Prostate gland (tissue), 2 donors: ENCODE measurements around the gene CAD. TPM values are rescaled to one million over a fixed set of nuclear protein-coding genes. Genes with fewer than 3 reads are reported as not detected.

ENCODE experiments used
- DNase-seq: peaks from one replicate; pipeline ENCODE4 v3.0.0-alpha.2; 2019; ENCODE audit warnings: low spot score
- H3K27ac ChIP-seq, 2 donors: fragments of 200-600 bp; sonication (generic); 2 replicates each; pipeline ENCODE4 v1.5.1; 2017 to 2019
- H3K27me3 ChIP-seq: fragments of 200-600 bp; sonication (generic); replicated peaks from 2 replicates; pipeline ENCODE4 v1.5.1; 2019; ENCODE audit not compliant: insufficient read depth
- H3K36me3 ChIP-seq, 2 donors: fragments of 200-600 bp; sonication (generic); 1 replicate in 1 of 2; 2 replicates in 1 of 2; pipeline versions ENCODE4 v1.5.1 to v1.8.1; 2017 to 2019
- H3K4me1 ChIP-seq: fragments of 200-600 bp; sonication (generic); replicated peaks from 2 replicates; pipeline ENCODE4 v1.5.1; 2019
- H3K4me3 ChIP-seq, 2 donors: fragments of 200-600 bp; sonication (generic); 2 replicates each; pipeline ENCODE4 v1.5.1; 2017 to 2019
- H3K9me3 ChIP-seq: fragments of 200-600 bp; sonication (generic); 2 replicates; pipeline ENCODE4 v1.5.1; 2017
- CTCF ChIP-seq, 4 experiments: fragments of 200-600 bp in 2 of 4; fragments of 450-650 bp in 2 of 4; sonication (generic) in 2 of 4; IDR thresholded peaks; 1 replicate in 3 of 4; 2 replicates in 1 of 4; pipeline ENCODE4 v1.5.1; 2016 to 2019; ENCODE audit warnings: antibody characterized with exemption in 4 of 4, mild to moderate bottlenecking in 2 of 4, moderate library complexity in 2 of 4
- POLR2A ChIP-seq: fragments of 450-650 bp; IDR thresholded peaks from one replicate; pipeline ENCODE4 v1.6.1; 2016; ENCODE audit warnings: antibody characterized with exemption, mild to moderate bottlenecking
- POLR2AphosphoS5 ChIP-seq: sonication (generic); formaldehyde crosslinking; IDR thresholded peaks from one replicate; pipeline ENCODE4 v1.6.1; 2017; ENCODE audit warnings: antibody characterized with exemption
- WGBS: methylation state at CpG from one replicate; pipeline ENCODE4 v1.1.5; 2018; 5-methylcytosine and 5-hydroxymethylcytosine counted together
- intact Hi-C: fragments of 100-400 bp; cut with DNase I; formaldehyde crosslinking; loops from one replicate; pipeline ENCODE4 v1.14.2; 2022
- total RNA-seq, 2 donors: library from RNA; depleted of rRNA; stranded (reverse); fragments of >200 nt; gene quantifications; one replicate each; pipeline ENCODE4 v1.1.0, GENCODE V29; 2016

The CAD gene
- total RNA-seq, 2 donors from 2014 or later, result 16.0 to 63.6 TPM

- Histone ChIP-seq H3K27me3 (no peaks in the 10 kb centered on the region), H3K27ac (no peak overlapping the region), H3K9me3 (no peaks in the 10 kb centered on the region), H3K36me3 (peaks cover 12 to 30% of the 10 kb centered on the region in 2 donors), H3K4me3 (no peak overlapping the region), H3K4me1 (no peaks in the 10 kb centered on the region)
- WGBS, result 92% methylated on average over 9 of the region's 9 CpGs
- intact Hi-C loops, result no loop called here
- TF ChIP-seq POLR2AphosphoS5 (no peak), POLR2A (no peak), CTCF (IDR thresholded peaks at IDR 0.05) (no peak)
- DNase-seq, result no peak
Observed at GRCh38 chr2:27240406-27240805, 23.2 kb downstream of the CAD start.

GRCh38 chr2:27241761-27242613, 24.8 kb downstream of the CAD start:
- H3K36me3 ChIP-seq, result peaks cover 12 to 24% of the 10 kb centered on the region in 2 donors
- WGBS, result 83% methylated on average over 24 of the region's 24 CpGs
- no peak for DNase-seq

GRCh38 chr2:27242614-27242951, 25.4 kb downstream of the CAD start:
- H3K27ac ChIP-seq, result no peak overlapping the region
- WGBS, result 87% methylated on average over 15 of the region's 16 CpGs
- no peak for TF ChIP-seq POLR2AphosphoS5
- TF ChIP-seq POLR2A, result no peak
- TF ChIP-seq CTCF (IDR thresholded peaks at IDR 0.05), result no peak
- peaks cover 10 to 22% of the 10 kb centered on the region in 2 donors for H3K36me3 ChIP-seq
- no peak overlapping the region for H3K4me3 ChIP-seq
- no peaks in the 10 kb centered on the region for H3K9me3 ChIP-seq
- DNase-seq, result no peak
- no peaks in the 10 kb centered on the region for H3K4me1 ChIP-seq
- intact Hi-C loops, result no loop called here
- H3K27me3 ChIP-seq, result no peaks in the 10 kb centered on the region

More at GRCh38 chr2:27241761-27242613, 24.8 kb downstream of the CAD start:
- intact Hi-C loops, result no loop called here
- no peaks in the 10 kb centered on the region for H3K9me3 ChIP-seq
- no peak overlapping the region for H3K27ac ChIP-seq
- H3K4me3 ChIP-seq, result no peak overlapping the region
- no peaks in the 10 kb centered on the region for H3K4me1 ChIP-seq
- H3K27me3 ChIP-seq, result no peaks in the 10 kb centered on the region
- TF ChIP-seq POLR2A (no peak), POLR2AphosphoS5 (no peak), CTCF (IDR thresholded peaks at IDR 0.05) (no peak)

GRCh38 chr2:27243391-27244130, 26.4 kb downstream of the CAD start:
- Histone ChIP-seq H3K4me1 (no peaks in the 10 kb centered on the region), H3K27ac (no peak overlapping the region), H3K36me3 (peaks cover 10 to 14% of the 10 kb centered on the region in 2 donors), H3K9me3 (no peaks in the 10 kb centered on the region), H3K4me3 (no peak overlapping the region), H3K27me3 (no peaks in the 10 kb centered on the region)
- 84% methylated on average over 19 of the region's 19 CpGs for WGBS
- intact Hi-C loops, result no loop called here
- no peak for DNase-seq
- TF ChIP-seq CTCF (IDR thresholded peaks at IDR 0.05), result no peak
- no peak for TF ChIP-seq POLR2AphosphoS5
- TF ChIP-seq POLR2A, result no peak
